PFSK-1 (cell line): ENCODE data around the gene FBXO8.

ENCODE experiments used
- FOXP2 ChIP-seq: optimal IDR thresholded peaks from 2 replicates; pipeline ENCODE3; 2011; ENCODE audit warnings: borderline replicate concordance, control low read depth, inconsistent platforms; ENCODE audit not compliant: insufficient read depth; ENCODE audit errors: extremely low read length, extremely low read depth
- POLR2AphosphoS5 ChIP-seq: IDR thresholded peaks from 2 replicates; pipeline ENCODE4 v1.6.1; 2012; ENCODE audit warnings: low read depth, mild to moderate bottlenecking, control low read depth, low read length, moderate library complexity
- REST ChIP-seq, 2 experiments: IDR thresholded peaks; 2 replicates each; pipeline versions ENCODE4 v1.6.1 to v1.8.0; 2011 to 2012; ENCODE audit warnings: low read depth in 2 of 2, low read length in 2 of 2, control low read depth in 1 of 2, inconsistent platforms in 1 of 2, mild to moderate bottlenecking in 1 of 2, moderate library complexity in 1 of 2; ENCODE audit not compliant: insufficient read depth in 1 of 2
- SIN3A ChIP-seq: IDR thresholded peaks from 2 replicates; pipeline ENCODE4 v1.6.1; 2012; ENCODE audit warnings: mild to moderate bottlenecking, low read length, moderate library complexity, borderline replicate concordance; ENCODE audit not compliant: insufficient read depth
- TAF1 ChIP-seq: IDR thresholded peaks from 2 replicates; pipeline ENCODE4 v1.6.1; 2012; ENCODE audit warnings: low read length, control low read depth, borderline replicate concordance; ENCODE audit not compliant: insufficient read depth

Gene FBXO8

GRCh38 chr4:174248407-174248806, 35.1 kb downstream of the FBXO8 start:
- no peak for TF ChIP-seq POLR2AphosphoS5
- no peak for TF ChIP-seq REST (IDR thresholded peaks at IDR 0.05; ENCODE audit: insufficient read depth in 1 of 2, low read depth in 2 of 2, low read length in 2 of 2)
- TF ChIP-seq FOXP2, result no peak

- TF ChIP-seq FOXP2 (no peak), SIN3A (no peak), TAF1 (no peak), POLR2AphosphoS5 (no peak), REST (IDR thresholded peaks at IDR 0.05; ENCODE audit: insufficient read depth in 1 of 2, low read depth in 2 of 2, low read length in 2 of 2) (no peak)
Measured at GRCh38 chr4:174245714-174246113, 37.8 kb downstream of the FBXO8 start.

- no peak for TF ChIP-seq TAF1
- TF ChIP-seq FOXP2, result no peak
- no peak for TF ChIP-seq REST (IDR thresholded peaks at IDR 0.05; ENCODE audit: insufficient read depth in 1 of 2, low read depth in 2 of 2, low read length in 2 of 2)
Measured at GRCh38 chr4:174244441-174244840, 39.0 kb downstream of the FBXO8 start.

- TF ChIP-seq POLR2AphosphoS5, result no peak
- no peak for TF ChIP-seq TAF1
- TF ChIP-seq REST (IDR thresholded peaks at IDR 0.05; ENCODE audit: insufficient read depth in 1 of 2, low read depth in 2 of 2, low read length in 2 of 2), result no peak
- TF ChIP-seq FOXP2, result no peak
- TF ChIP-seq SIN3A, result no peak
Measured at GRCh38 chr4:174241162-174241561, 42.3 kb downstream of the FBXO8 start.

- TF ChIP-seq TAF1 (no peak), FOXP2 (no peak), SIN3A (no peak), POLR2AphosphoS5 (no peak), REST (IDR thresholded peaks at IDR 0.05; ENCODE audit: insufficient read depth in 1 of 2, low read depth in 2 of 2, low read length in 2 of 2) (no peak)
Measured at GRCh38 chr4:174236359-174236758, 47.1 kb downstream of the FBXO8 start.
